NCI-H510A treated with DMSO at 0.1 percent for 48 hours (cell line): ENCODE data around the gene CXCL16.

ENCODE experiments used
- DNase-seq: peaks from one replicate; lab custom pipeline; 2025; lab: John Stamatoyannopoulos, UW

The CXCL16 gene

GRCh38 chr17:4750606-4751005, 10.9 kb upstream of the CXCL16 start:
- DNase-seq: no peak

GRCh38 chr17:4748686-4749085, 9.0 kb upstream of the CXCL16 start:
- DNase-seq: no peak

GRCh38 chr17:4747847-4748246, 8.1 kb upstream of the CXCL16 start:
- no peak for DNase-seq

- no peak for DNase-seq
These were observed 5.6 kb upstream of the CXCL16 start for GRCh38 chr17:4744999-4745969.

GRCh38 chr17:4743898-4744297, 4.2 kb upstream of the CXCL16 start:
- DNase-seq: no peak

- DNase-seq: no peak
These were observed 3.5 kb upstream of the CXCL16 start for GRCh38 chr17:4743216-4743615.

GRCh38 chr17:4742629-4743028, 2.9 kb upstream of the CXCL16 start:
- DNase-seq: no peak

- DNase-seq: no peak
These were observed 2.4 kb upstream of the CXCL16 start for GRCh38 chr17:4742133-4742532.

GRCh38 chr17:4741544-4741943, 1.8 kb upstream of the CXCL16 start:
- DNase-seq: no peak

- no peak for DNase-seq
These were observed 856 bp upstream of the CXCL16 start for GRCh38 chr17:4740584-4740983.

- no peak for DNase-seq
These were observed 260 bp upstream of the CXCL16 start for GRCh38 chr17:4740025-4740351.

GRCh38 chr17:4738136-4739121, 1.3 kb downstream of the CXCL16 start:
- no peak for DNase-seq

GRCh38 chr17:4735876-4736651, 3.7 kb downstream of the CXCL16 start:
- DNase-seq: no peak

GRCh38 chr17:4734857-4735475, 4.8 kb downstream of the CXCL16 start:
- no peak for DNase-seq

- no peak for DNase-seq
These were observed 6.6 kb downstream of the CXCL16 start for GRCh38 chr17:4733073-4733531.

GRCh38 chr17:4728124-4728523, 11.6 kb downstream of the CXCL16 start:
- DNase-seq: no peak

GRCh38 chr17:4725646-4726310, 13.9 kb downstream of the CXCL16 start:
- no peak for DNase-seq

- no peak for DNase-seq
These were observed 15.1 kb downstream of the CXCL16 start for GRCh38 chr17:4724650-4725049.

- DNase-seq: no peak
These were observed 17.0 kb downstream of the CXCL16 start for GRCh38 chr17:4722678-4723240.
